Brain microvascular endothelial cell (primary cell): ENCODE results near the gene LY6G6F.

Experiments used
- DNase-seq: peaks from one replicate; pipeline ENCODE4 v3.0.0-alpha.2; 2020
- H3K27ac ChIP-seq: fragments of 250-450 bp; sonication (Bioruptor Pico); 2 replicates; pipeline ENCODE4 v1.5.1; 2020; ENCODE audit warnings: mild to moderate bottlenecking, moderate library complexity
- H3K27me3 ChIP-seq: fragments of 250-450 bp; sonication (Bioruptor Pico); replicated peaks from 2 replicates; pipeline ENCODE4 v1.5.1; 2020; ENCODE audit warnings: mild to moderate bottlenecking
- H3K36me3 ChIP-seq: fragments of 250-450 bp; sonication (Bioruptor Pico); replicated peaks from 2 replicates; pipeline ENCODE4 v1.5.1; 2020; ENCODE audit warnings: mild to moderate bottlenecking
- H3K4me3 ChIP-seq: 2 replicates; pipeline ENCODE4 v1.5.1; 2011; ENCODE audit warnings: low read depth, mild to moderate bottlenecking, control low read depth, low read length, moderate library complexity
- CTCF ChIP-seq: IDR thresholded peaks from 2 replicates; pipeline ENCODE4 v1.5.1; 2011; ENCODE audit warnings: low read depth, mild to moderate bottlenecking, moderate library complexity, low read length, control low read depth, inconsistent platforms; ENCODE audit errors: missing control alignments
- in situ Hi-C: cut with HindIII; loops from 2 replicates; pipeline ENCODE4 v1.10.0; 2017; ENCODE audit warnings: low sequenced_read_pairs, low pct_ligation_motif_present

Gene LY6G6F

DNA sequence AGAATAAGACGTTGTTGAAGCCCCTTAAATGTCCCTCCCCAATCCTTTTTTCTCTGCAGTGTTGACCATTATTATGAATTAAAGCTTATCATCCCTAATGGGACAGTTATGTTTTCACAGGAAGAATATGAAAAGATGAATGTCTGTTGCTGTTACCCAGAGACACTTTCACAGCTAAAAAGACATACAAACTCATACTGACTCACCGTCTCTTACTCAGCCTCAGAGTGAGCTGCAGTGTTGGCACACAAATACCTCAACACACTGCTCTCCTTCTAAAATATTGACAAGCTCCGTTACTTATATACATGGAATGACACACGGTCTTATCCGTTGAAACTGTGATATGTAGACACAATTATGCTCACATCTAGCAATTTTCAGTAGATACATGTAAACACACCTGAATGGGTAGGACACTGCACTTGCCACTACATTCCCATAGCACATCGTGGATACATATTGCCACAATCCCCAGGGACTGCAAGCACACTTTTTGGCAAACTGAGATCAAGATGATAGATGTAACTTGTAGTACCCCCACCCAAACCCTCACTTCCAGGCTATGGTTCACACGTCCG lies 46.2 kb downstream of the LY6G6F start:
- in situ Hi-C loops = no loop called here
- H3K4me3 ChIP-seq = no peak overlapping the region
- H3K27ac ChIP-seq = peak overlapping the region; percentile 77
- no peaks in the 10 kb centered on the region for H3K27me3 ChIP-seq
- H3K36me3 ChIP-seq = no peaks in the 10 kb centered on the region
- DNase-seq = peak; percentile 85
- TF ChIP-seq CTCF = no peak

- Histone ChIP-seq H3K4me3 (no peak overlapping the region), H3K27ac (no peak overlapping the region), H3K27me3 (no peaks in the 10 kb centered on the region), H3K36me3 (no peaks in the 10 kb centered on the region)
- in situ Hi-C loops = no loop called here
- no peak for TF ChIP-seq CTCF
- no peak for DNase-seq
Measured at GRCh38 chr6:31758281-31758680, 51.6 kb downstream of the LY6G6F start.
